Colon (tissue), 2 donors: ENCODE results near the gene STEAP2.
"Not testable (repeated sequence)": the region's sequence is repeated elsewhere in the genome, so short reads cannot be mapped to it uniquely, and the experiment has no call there.

Source experiments
- FAIRE-seq: peaks from 2 replicates; lab custom pipeline; 2012; peaks lifted over from hg19 to GRCh38; lab: Jason Lieb, UNC
- donor health status: control.
- donor health status: control.

STEAP2 gene

DNA sequence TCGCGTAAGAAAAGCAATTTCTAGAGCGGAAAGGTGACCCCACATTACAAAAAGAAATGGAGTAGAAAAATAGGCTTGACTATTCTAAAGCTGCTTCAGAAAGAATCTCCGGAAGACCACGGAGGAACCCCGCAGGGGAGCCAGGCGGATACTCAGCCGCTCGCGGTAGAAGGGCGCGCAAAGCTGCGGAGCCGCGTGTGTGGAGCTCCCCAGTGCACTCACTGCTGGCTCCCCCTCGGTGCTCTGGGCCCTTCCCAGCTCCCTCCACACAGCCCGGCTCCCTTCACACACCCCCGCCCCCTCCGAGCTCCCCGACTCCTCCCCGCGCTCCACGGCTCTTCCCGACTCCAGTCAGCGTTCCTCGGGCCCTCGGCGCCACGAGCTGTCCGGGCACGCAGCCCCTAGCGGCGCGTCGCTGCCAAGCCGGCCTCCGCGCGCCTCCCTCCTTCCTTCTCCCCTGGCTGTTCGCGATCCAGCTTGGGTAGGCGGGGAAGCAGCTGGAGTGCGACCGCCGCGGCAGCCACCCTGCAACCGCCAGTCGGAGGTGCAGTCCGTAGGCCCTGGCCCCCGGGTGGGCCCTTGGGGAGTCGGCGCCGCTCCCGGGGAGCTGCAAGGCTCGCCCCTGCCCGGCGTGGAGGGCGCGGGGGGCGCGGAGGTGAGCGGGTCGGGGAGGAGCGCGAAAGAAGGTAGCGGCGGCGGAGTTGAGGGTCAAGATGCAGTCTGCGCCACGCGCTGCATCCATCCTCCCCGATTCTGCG lies at the start of gene STEAP2:
Gene STEAP2 (plus strand): TSS at position 350 of the 758 bp plus-strand sequence. CDS start 13,343 bp downstream, outside the sequence.
- no peak for FAIRE-seq

DNA sequence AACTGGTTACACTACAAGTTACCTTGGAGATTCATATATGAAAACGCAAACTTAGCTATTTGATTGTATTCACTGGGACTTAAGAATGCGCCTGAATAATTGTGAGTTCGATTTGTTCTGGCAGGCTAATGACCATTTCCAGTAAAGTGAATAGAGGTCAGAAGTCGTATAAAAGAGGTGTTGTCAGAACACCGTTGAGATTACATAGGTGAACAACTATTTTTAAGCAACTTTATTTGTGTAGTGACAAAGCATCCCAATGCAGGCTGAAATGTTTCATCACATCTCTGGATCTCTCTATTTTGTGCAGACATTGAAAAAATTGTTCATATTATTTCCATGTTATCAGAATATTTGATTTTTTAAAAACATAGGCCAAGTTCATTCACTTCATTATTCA lies 48.0 kb upstream of the STEAP2 start:
- FAIRE-seq: no peak

DNA sequence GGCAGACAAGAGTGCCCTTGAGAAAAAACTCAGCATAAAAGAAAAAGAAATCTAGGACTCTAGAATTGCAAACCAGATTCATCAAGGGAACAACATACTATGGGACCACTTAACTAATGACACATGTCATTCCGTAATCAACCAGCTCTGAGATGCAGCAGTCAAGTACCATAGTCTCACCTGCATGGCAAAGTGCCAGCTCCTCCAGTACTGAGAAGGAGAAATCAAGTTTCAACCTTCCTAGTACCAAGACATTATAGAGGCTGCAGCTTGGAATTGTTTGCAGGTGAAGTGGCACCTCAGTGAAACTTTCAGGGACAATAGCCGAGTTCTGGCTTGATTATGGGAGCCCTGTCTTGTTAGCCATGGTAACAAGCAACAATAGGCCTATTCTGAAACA lies 45.8 kb upstream of the STEAP2 start:
- FAIRE-seq: no peak

DNA sequence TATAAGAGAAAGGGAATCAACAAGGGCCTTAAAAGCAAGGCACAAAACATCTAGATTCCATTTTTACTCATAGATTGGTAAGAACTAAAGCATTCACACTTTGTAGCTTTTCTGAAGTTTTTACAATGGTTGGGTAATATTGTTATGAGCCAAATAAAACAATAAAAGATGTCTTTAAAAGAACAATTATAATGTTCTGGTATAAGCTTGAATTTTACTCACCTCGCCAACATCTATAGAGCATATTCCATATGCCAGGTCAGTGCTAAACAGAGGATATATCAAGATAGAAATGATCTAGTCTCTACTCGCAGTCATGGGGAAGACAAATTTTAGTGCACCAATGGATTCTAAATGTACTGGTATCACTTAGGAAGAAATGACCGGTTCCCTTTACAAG lies 45.4 kb upstream of the STEAP2 start:
- FAIRE-seq: peak; percentile 60

GRCh38 chr7:90167361-90167760 lies 44.2 kb upstream of the STEAP2 start:
- FAIRE-seq: no peak

DNA sequence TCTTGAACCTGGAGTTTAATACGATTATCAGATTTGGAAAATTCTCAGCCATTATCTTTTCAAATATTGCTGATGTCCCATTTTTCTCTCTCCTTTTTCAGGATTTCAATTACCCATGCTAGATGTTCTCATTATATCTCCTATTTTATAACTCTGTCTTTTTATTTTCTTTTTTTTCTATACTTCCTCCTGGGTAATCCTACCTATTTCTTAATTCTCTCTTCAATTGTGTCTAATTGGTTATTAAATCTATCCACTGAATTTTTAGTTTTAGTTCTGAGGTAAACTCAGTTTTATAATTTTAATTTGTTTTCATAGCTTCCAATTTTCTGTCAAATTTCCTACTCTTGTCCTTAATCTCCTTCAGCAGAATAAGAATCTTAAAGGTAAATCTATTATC lies 41.6 kb upstream of the STEAP2 start:
- FAIRE-seq: peak; percentile 84

GRCh38 chr7:90172121-90172520 lies 39.4 kb upstream of the STEAP2 start:
- no peak for FAIRE-seq

DNA sequence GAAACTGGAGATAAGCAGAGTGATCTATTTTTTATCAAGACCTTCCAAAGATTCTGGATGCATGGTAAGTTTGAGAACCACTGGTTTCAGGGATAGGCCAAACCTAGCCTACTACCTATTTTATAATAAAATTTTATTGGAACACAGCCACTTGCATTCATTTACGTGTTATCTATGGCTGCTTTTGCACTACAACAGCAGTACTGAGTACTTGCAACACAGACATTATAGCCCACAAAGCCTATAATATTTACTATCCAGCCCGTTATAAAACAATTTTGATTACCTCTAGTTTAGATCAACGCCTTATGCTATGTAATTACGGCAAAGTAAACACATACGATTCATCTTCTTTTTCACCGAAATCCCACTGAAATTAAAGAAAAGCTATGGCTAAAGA lies 38.9 kb upstream of the STEAP2 start:
- FAIRE-seq: no peak

GRCh38 chr7:90173127-90173844 lies 38.3 kb upstream of the STEAP2 start:
- FAIRE-seq: no peak

GRCh38 chr7:90175667-90176066 lies 35.9 kb upstream of the STEAP2 start:
- no peak for FAIRE-seq

GRCh38 chr7:90176195-90176594 lies 35.3 kb upstream of the STEAP2 start:
- no peak for FAIRE-seq

- FAIRE-seq: no peak
Measured at GRCh38 chr7:90178166-90178565, 33.4 kb upstream of the STEAP2 start.

DNA sequence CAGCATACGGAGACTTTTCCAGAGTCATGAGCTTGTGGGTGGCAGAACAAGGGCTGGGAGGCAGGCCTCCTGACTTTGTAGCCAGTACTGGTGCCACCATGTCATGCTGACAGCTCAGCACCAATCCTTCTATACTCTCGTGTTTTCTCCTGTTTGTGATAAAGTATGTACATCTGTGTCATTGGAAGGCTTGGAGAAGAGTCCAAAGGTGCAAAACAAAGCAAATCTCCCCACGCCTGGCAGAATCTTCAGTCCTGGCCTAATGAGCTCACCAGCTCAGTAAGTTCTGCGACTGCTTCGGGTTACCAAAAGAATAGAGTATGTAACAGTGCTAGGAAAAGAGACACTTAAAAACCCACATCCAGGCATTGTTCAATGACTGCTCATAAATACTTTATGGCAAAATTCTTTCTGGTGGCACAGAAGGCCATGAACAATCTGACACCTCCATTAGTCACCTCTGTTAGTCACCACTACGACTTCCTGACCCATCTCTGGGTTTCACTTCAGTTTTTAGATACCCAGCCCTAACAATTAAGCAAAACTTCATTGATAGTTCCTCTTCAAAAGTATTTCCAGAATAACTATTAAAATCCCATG lies 32.8 kb upstream of the STEAP2 start:
- FAIRE-seq: no peak

GRCh38 chr7:90180011-90180585 lies 31.4 kb upstream of the STEAP2 start:
- no peak for FAIRE-seq

- no peak for FAIRE-seq
Measured at GRCh38 chr7:90180649-90181048, 30.9 kb upstream of the STEAP2 start.

DNA sequence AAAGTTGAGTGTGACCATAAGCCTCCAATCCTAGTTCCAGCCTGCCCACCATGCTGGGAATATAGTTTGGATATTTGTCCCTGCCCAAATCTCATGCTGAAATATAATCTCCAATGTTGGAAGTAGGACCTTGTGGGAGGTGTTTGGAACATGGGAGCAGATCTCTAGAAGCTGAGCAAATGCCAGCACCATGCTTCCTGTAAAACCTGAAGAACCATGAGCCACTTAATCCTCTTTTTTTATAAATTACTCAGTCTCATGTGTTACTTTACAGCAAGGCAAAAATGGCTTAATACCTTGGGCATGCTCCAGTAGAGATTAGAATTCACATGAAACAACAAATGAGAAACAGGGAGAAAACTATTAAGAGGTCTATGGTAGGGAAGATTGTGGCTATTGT lies 30.1 kb upstream of the STEAP2 start:
- no peak for FAIRE-seq

DNA sequence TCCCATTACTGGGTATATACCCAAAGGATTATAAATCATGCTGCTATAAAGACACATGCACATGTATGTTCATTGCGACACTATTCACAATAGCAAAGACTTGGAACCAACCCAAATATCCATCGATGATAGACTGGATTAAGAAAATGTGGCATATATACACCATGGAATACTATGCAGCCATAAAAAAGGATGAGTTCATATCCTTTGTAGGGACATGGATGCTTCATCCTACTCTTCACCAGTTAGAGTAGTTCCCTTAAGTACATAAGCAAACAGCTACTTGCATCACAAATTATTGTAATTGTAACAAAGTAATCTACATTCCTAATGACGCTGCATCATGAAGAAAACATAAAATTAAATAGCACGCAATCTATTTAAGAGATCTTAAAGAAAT lies 25.2 kb upstream of the STEAP2 start:
- FAIRE-seq: not testable (repeated sequence)

DNA sequence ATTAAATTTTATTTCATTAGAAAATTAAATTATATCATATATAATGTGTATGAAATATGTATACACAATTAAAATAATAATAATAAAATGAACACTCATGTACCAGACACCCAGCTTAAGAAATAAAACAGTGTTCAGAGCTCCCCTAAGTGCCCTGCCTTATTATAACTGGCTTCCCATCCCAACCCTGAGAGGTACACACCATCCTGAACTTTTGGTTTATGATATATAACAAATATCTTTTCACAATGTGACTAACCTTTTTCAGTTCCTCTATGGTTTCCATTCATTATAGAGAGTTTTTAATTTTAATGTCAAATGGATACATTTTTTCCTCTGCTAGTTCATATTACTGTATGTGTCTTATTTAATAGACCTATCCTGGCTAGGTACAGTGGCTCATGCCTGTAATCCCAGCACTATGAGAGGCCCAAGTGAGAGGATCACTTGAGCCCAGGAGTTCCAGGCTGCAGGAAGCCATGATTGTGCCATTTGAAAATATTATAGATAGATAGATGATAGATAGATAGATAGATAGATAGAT lies 24.0 kb upstream of the STEAP2 start:
- FAIRE-seq: no peak

- FAIRE-seq: no peak
Measured at GRCh38 chr7:90188281-90188680, 23.3 kb upstream of the STEAP2 start.

DNA sequence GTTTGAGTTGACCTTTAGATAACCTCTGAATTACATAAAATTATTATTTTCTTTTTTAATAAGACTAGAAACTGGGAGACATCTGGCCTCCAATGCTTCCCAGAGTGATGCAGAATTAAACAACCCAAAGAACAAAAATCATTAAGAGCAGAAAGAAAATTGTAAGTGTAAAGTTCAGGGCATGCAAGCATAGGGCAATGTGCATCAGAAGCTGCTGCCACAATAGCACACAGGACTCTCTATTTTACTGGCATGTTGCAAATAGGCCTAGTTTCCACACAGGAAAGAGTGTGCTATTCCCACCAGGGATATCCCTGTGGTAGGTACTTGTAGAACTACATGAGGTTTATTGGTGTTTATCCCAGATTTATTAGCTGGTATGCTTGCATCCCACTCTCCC lies 20.5 kb upstream of the STEAP2 start:
- FAIRE-seq: no peak

DNA sequence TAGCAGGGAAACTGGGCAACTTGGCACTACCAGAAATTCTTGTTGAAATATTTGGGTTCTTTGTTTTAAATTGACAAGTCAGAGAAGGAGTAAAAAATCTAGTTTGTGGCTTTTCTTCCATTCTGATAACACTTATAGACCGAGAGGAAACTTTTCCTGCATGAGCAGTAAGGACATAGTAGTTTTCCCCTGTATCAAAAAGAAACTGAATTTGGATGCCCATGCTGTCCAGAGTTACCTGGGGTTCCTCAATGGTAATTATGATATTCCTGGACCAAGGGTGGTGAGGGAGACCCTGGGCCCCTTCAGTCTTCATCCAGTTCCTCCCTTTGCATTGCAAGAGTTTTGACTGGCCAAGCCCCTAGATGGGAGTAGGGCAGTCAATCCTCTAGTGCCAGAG lies 19.9 kb upstream of the STEAP2 start:
- no peak for FAIRE-seq

GRCh38 chr7:90192876-90193750 lies 18.4 kb upstream of the STEAP2 start:
- FAIRE-seq: no peak
